Right lobe of liver (tissue), 6 donors: ENCODE results near the gene OPN3. TPM values are rescaled to one million over a fixed set of nuclear protein-coding genes. Genes with fewer than 3 reads are reported as not detected.

Source experiments
- ATAC-seq, 4 donors: fragments of 200-7000 bp; cut with Tn5 transposase; one replicate each; pipeline ENCODE4 v1.9.1; 2020; ENCODE audit warnings: mild to moderate bottlenecking in 4 of 4, moderate library complexity in 4 of 4
- DNase-seq, 3 donors: peaks; one replicate each; pipeline ENCODE4 v3.0.0-alpha.2; 2020
- H3K27ac ChIP-seq, 3 donors: fragments of 200-600 bp; one replicate each; pipeline ENCODE4 v1.8.0; 2022
- H3K27me3 ChIP-seq, 2 donors: fragments of 200-600 bp; one replicate each; pipeline ENCODE4 v1.8.0; 2022
- H3K36me3 ChIP-seq, 4 donors: fragments of 200-600 bp; sonication (generic) in 1 of 4; one replicate each; pipeline versions ENCODE4 v1.5.1 to v1.8.0; 2017 to 2022; ENCODE audit warnings: control low read depth in 1 of 4
- H3K4me1 ChIP-seq, 4 donors: fragments of 200-600 bp; sonication (generic) in 1 of 4; one replicate each; pipeline versions ENCODE4 v1.5.1 to v1.8.0; 2017 to 2022; ENCODE audit warnings: control low read depth in 1 of 4
- H3K4me3 ChIP-seq, 3 donors: fragments of 200-600 bp; one replicate each; pipeline ENCODE4 v1.8.0; 2022
- H3K9me3 ChIP-seq, 4 donors: fragments of 200-600 bp; sonication (generic) in 1 of 4; one replicate each; pipeline versions ENCODE4 v1.5.1 to v1.8.0; 2017 to 2022; ENCODE audit warnings: control low read depth in 1 of 4
- POLR2A ChIP-seq: fragments of 450-650 bp; IDR thresholded peaks from one replicate; pipeline ENCODE4 v1.6.1; 2017; ENCODE audit warnings: antibody characterized with exemption, mild to moderate bottlenecking
- WGBS: methylation state at CpG from one replicate; pipeline ENCODE4 v1.1.6; 2018; ENCODE audit warnings: low coverage, low lambda C conversion rate; ENCODE audit not compliant: insufficient coverage; ENCODE audit errors: missing lambda C conversion rate; 5-methylcytosine and 5-hydroxymethylcytosine counted together
- intact Hi-C, 2 donors: fragments of 100-400 bp; cut with DNase I; formaldehyde crosslinking; loops; one replicate each; pipeline versions ENCODE4 v1.11.2 to v1.14.1; 2022
- total RNA-seq, 6 experiments: library from RNA; depleted of rRNA in 2 of 6; stranded (reverse); fragments of >200 nt in 2 of 6; fragmentation: NEBNext Ultra II Directional in 3 of 6; extraction: Animal tissue kit (Norgen Biotek cat#: 25700) in 3 of 6; gene quantifications; one replicate each; pipeline versions ENCODE4 v1.1.0 to v1.2.4, GENCODE V29; 2016 to 2023
- TF ChIP-seq, protein P1 (sequence below), 4 donors: fragments of 200-600 bp in 3 of 4; fragments of 450-650 bp in 1 of 4; IDR thresholded peaks; one replicate each; pipeline versions ENCODE4 v1.5.1 to v1.8.0; 2016 to 2022; ENCODE audit warnings: antibody characterized with exemption in 4 of 4, mild to moderate bottlenecking in 2 of 4
- donor health status: DM: no; HTN: yes; CAD: no.
- donor health status: DM: no; HTN: no; CAD: no.
- donor health status: DM: no; HTN: no; CAD: no.
- donor health status: DM: no; HTN: yes; CAD: no.
- donor health status: DM: no; HTN: yes; CAD: no.

Gene OPN3
- total RNA-seq, 6 experiments from 2014 or later = 15.7 to 38.2 (median 28.8) TPM

DNA sequence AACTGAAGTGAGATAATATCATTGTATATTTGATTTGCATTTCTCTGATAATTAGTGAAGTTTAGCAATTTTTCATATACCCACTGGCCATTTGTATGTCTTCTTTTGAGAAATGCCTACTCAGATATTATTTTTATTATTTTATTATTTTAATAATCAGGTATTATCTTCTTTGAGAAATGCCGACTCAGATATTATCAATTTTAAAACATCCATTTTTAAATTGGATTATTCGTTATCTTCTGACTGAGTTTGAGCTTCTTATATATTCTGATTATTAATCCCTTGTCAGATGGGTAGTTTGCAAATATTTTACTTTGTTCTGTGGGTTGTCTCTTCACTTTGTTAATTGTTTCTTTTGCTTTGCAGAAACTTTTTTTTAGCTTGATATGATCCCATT is 70.3 kb downstream of the OPN3 start:
- ATAC-seq (no peak), DNase-seq (no peak)
- Histone ChIP-seq H3K9me3 (no peaks in the 10 kb centered on the region), H3K36me3 (no peaks in the 10 kb centered on the region), H3K27me3 (no peaks in the 10 kb centered on the region), H3K4me3 (no peak overlapping the region), H3K4me1 (no peaks in the 10 kb centered on the region), H3K27ac (no peak overlapping the region)
- intact Hi-C loops = no loop called here
- WGBS = 82% methylated on average over 2 of the region's 2 CpGs
- TF ChIP-seq POLR2A = no peak
- TF ChIP-seq, protein P1, sequence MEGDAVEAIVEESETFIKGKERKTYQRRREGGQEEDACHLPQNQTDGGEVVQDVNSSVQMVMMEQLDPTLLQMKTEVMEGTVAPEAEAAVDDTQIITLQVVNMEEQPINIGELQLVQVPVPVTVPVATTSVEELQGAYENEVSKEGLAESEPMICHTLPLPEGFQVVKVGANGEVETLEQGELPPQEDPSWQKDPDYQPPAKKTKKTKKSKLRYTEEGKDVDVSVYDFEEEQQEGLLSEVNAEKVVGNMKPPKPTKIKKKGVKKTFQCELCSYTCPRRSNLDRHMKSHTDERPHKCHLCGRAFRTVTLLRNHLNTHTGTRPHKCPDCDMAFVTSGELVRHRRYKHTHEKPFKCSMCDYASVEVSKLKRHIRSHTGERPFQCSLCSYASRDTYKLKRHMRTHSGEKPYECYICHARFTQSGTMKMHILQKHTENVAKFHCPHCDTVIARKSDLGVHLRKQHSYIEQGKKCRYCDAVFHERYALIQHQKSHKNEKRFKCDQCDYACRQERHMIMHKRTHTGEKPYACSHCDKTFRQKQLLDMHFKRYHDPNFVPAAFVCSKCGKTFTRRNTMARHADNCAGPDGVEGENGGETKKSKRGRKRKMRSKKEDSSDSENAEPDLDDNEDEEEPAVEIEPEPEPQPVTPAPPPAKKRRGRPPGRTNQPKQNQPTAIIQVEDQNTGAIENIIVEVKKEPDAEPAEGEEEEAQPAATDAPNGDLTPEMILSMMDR (IDR thresholded peaks at IDR 0.05) = no peak

DNA sequence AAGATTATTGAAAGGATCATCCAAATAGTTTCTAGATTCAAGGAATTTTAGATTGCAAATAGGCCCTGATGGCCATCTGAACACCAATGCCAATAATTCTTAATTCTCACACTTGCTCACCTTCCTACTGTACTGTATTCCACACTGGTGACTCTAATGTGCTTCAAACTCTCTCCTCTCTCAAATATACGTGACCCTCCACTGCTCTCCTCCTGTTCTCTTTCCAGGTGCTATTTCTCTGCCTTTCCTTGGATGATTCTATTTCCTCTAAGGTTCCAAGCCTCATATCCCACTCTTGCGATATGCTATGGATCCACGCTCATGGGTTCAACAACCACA is 79.4 kb downstream of the OPN3 start:
- Histone ChIP-seq H3K4me3 (no peak overlapping the region), H3K36me3 (peaks cover 0 to 2% (median 0%) of the 10 kb centered on the region in 4 donors), H3K9me3 (no peaks in the 10 kb centered on the region), H3K27ac (peak overlapping the region in 2 of 3 donors; percentile 67 to 70), H3K27me3 (no peaks in the 10 kb centered on the region), H3K4me1 (peaks cover 0 to 37% (median 13%) of the 10 kb centered on the region in 4 donors)
- DNase-seq = no peak
- peak in 3 of 4 donors; percentile 16 to 53 (median 52) for ATAC-seq
- intact Hi-C loops = no loop called here
- WGBS = 60% methylated on average over 3 of the region's 3 CpGs
- TF ChIP-seq, protein P1 (IDR thresholded peaks at IDR 0.05) = no peak
- TF ChIP-seq POLR2A = no peak

DNA sequence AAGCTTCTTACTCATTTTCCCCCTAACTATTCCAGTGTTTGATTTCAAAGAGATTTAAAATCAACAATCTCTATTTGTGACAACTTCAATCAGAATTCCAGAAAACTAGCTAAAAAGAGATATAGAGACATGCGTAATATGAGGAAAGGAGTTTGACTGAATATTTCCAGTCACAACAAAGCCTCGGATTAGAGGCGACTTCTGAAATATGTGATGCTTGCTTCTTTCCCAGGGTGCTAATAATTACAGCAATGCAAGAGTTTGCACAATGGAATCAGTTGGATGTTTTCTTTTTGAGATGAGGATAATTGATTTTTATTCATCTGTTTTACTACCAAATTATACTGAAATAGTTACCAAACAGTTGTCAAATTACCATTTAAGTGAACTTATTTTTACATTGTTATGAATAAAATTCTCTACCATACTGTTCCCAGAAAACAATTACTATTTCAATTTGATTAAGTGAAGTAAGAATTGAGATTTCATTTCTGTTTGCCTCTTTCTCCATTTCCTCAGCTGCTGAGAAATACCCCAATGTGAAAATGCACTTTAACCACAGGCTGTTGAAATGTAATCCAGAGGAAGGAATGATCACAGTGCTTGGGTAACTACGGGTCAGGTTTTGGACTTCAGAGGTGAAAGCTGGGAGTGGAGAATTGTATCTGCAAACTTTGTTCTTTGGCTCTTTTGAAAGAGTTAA is 79.9 kb downstream of the OPN3 start:
- DNase-seq (no peak), ATAC-seq (peak; percentile 82 to 90 (median 86))
- Histone ChIP-seq H3K27me3 (no peaks in the 10 kb centered on the region), H3K27ac (peak overlapping the region in 2 of 3 donors; percentile 67 to 70), H3K9me3 (no peaks in the 10 kb centered on the region), H3K36me3 (peaks cover 0 to 3% (median under 1%) of the 10 kb centered on the region in 4 donors), H3K4me3 (no peak overlapping the region), H3K4me1 (peaks cover 0 to 37% (median 13%) of the 10 kb centered on the region in 4 donors)
- 15% methylated on average over 4 of the region's 4 CpGs for WGBS
- TF ChIP-seq, protein P1 (IDR thresholded peaks at IDR 0.05) = no peak
- no peak for TF ChIP-seq POLR2A
- intact Hi-C loops = no loop called here

DNA sequence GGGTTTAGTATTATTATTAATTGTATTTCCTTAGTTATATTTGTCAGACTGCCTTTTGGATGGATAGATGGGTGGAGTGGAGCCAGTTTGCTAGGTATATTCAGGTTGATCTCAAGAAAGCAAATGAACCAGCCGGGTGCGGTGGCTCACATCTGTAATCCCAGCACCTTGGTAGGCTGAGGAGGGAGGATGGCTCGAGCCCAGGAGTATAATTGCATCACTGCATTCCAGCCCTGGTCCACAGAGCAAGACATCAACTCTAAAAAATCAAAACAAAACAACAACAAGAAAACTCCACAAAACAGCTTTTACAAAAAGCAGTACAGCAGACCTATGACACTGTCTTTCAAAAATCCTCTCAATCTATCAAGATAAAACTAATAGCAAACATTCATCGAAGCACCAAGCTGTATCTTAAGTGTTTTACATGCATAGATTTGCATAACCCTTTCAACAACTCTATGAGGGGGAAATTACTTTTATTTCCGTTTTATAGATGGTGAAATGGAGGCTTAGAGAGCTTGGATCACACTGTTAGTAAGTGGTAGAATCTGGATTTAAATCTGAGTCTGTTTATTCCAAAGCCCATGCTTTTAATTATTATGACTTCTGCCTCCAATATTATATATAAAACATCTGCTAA is 82.5 kb downstream of the OPN3 start:
- peak; percentile 49 to 63 (median 56) for ATAC-seq
- H3K27me3 ChIP-seq = no peaks in the 10 kb centered on the region
- H3K36me3 ChIP-seq = peaks cover 0 to 6% (median 0%) of the 10 kb centered on the region in 4 donors

More for the DNA sequence above, 82.5 kb downstream of the OPN3 start:
- Histone ChIP-seq H3K4me1 (peaks cover 0 to 37% (median 13%) of the 10 kb centered on the region in 4 donors), H3K27ac (peak overlapping the region in 2 of 3 donors; percentile 57 to 70), H3K9me3 (no peaks in the 10 kb centered on the region), H3K4me3 (no peak overlapping the region)
- DNase-seq = peak in 2 of 3 donors; percentile 54 to 57
- 25% methylated on average over 5 of the region's 5 CpGs for WGBS
- TF ChIP-seq, protein P1 (IDR thresholded peaks at IDR 0.05) = no peak
- no peak for TF ChIP-seq POLR2A
- intact Hi-C loops = no loop called here
